Activated T-cell treated with anti-CD3 and anti-CD28 coated beads, Interleukin-2, amount 50 U/mL, for 1 hour (primary cell): ENCODE results near the gene NFIX.

Experiments
- DNase-seq: peaks from one replicate; pipeline ENCODE4 v3.0.0-alpha.2; 2020

Gene NFIX

DNA sequence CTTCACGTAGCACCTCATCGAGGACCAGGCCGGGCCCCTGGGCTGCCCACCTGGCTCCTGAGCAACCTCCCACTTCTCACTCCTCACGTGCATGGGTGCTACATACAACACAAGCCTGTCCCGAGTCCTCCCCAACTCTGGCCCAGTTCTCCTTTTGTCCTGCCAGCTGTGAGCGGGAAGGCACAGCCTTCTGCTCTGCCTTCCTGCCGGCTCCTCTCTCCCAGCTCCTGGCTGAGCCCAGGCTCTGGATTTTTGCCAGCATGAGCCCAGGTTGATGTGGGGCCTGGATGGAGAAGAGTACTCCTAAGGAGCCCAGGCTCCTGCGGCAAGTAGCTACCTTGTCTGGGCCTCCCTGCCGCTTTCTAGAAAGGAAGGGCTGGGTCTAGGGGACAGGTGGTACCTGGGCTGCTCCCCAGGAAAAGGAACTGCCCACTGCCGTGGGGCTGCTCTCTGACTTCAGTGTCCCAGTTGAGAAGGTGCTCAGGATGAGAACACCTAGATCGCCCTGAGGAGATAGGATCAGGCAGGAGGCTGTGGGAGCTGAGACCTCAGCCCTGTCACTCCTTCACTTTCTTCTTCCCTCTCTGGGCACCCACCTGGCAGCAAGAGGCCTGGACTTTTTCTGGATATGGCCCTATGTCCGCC, 83.7 kb downstream of the NFIX start:
- no peak for DNase-seq

DNA sequence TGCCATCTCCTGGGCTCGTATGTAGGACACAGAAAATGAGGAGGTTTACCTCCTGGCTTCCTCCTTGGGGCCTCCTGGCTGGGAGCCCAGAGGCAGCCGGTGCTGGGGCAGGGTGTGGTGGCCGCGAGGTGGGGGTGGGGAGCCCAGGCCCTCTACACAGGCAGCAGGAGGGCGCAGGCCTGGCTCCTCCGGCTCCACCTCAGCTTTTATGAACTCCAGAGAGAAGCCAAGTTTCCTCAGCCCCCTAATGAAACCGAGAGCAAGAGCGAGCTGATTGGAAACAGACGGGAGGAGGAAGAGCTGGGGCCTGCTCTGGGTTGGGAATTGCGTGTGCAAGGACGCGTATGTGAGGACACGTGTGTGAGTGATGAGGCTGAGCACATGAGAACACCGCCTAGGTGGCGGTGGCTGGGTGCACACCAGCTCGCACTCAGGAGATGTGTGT, 84.3 kb downstream of the NFIX start:
- DNase-seq = no peak

DNA sequence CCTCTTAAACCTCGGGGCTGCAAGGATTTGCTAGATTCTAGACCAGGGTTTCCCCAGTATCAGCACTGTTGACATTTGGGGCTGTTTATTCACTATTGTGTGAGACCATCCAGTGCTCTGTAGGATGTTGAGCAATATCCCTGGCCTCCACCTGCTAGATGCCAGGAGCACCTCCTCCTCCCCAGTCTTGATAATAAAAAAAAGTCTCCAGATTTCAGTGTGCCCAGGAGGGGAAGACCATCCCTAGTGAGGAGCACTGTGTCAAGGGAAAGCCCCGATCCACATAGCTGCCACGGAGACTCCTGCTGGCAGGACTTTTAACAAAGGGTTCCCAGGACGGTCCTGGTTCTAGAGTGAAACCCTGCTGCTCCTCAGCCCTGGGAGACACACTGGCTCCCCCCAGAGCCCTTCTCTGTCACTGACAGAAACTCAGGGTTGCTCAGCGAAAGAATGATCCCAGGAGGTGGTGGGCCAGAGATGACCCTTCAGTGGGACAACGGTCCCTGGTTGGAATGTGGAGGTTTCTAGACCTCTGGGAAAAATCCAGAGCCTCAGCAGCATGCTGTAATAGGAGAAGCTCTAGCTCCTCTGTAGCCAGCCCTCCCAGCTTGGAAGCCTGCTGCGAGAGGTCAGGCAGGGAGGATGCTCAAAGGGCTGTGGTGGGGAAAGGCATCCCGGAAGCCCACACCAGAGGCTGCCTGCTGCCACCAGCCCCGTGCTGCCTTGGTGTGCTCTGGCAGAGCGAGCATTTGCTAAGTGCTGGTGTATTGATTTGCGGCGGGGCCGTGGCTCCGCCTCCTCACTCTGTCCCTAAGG, 87.1 kb downstream of the NFIX start:
- DNase-seq = no peak

GRCh38 chr19:13083008-13083404, 87.7 kb downstream of the NFIX start:
- DNase-seq = no peak

GRCh38 chr19:13083627-13084026, 88.4 kb downstream of the NFIX start:
- no peak for DNase-seq

- DNase-seq = no peak
Observed at GRCh38 chr19:13085666-13086065, 90.4 kb downstream of the NFIX start.

DNA sequence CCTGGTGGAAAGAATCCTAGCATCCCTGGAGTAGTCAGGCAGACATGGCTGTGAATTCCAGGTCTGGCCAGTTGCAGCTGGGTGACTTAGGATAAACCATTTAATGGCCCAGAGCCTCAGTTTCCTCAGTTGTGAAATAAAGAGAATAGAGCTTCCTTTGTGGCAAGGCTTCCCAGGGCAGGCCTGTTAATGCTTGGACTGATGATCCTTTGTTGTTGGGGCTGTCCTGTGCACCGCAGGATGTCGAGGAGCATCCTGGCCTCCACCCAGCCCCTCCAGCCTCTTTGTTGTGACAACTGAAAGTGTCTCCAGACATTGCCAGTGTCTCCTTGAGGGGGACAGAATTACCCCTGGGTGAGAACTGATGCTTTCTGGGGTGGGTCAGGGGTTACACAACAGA, 91.1 kb downstream of the NFIX start:
- DNase-seq = no peak

- DNase-seq = no peak
Observed at GRCh38 chr19:13087295-13087694, 92.0 kb downstream of the NFIX start.

- no peak for DNase-seq
Observed at GRCh38 chr19:13087795-13088537, 92.7 kb downstream of the NFIX start.

GRCh38 chr19:13089139-13089856, 94.0 kb downstream of the NFIX start:
- DNase-seq = peak; percentile 39

- DNase-seq = no peak
Observed at GRCh38 chr19:13089857-13090507, 94.7 kb downstream of the NFIX start.

DNA sequence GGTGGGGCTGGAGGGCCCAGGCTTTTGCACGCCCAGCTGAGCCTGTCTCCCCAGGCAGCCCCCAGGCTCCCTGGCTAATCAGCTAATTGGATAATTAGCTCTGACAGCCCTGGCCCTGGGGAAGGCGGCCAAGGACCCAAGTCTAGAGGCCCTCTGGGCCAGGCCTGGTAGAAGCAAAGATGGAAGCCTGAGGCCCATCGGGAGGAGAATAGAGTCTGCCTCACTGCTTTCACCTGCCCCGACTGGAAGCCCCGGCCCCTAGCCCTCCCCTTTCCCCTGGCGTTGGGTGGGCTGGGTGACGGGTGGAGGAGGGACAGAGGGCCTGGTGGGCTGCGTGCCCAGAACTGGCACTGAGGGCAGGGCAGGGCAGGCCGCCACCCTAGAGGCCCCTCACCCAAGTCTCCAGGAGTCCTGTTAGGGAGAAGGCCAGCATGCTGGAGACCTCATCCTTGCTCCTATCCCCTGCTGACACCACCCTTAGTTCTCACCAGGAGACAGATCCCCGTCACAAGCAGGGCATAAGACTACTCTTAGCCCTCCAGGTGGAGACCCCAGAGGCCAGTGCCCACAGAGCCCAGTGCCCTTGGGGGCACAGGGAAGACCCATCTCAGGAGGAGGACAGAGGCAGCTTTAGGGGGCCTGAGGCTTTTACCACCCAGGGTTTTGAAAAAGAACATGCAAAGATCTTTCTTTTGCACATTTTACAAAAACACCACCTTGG, 95.4 kb downstream of the NFIX start:
- DNase-seq = no peak

- no peak for DNase-seq
Observed at GRCh38 chr19:13091400-13092157, 96.3 kb downstream of the NFIX start.

- no peak for DNase-seq
Observed at GRCh38 chr19:13092158-13092543, 96.9 kb downstream of the NFIX start.

- no peak for DNase-seq
Observed at GRCh38 chr19:13092606-13093235, 97.4 kb downstream of the NFIX start.

GRCh38 chr19:13093407-13094105, 98.3 kb downstream of the NFIX start:
- peak; percentile 81 for DNase-seq

DNA sequence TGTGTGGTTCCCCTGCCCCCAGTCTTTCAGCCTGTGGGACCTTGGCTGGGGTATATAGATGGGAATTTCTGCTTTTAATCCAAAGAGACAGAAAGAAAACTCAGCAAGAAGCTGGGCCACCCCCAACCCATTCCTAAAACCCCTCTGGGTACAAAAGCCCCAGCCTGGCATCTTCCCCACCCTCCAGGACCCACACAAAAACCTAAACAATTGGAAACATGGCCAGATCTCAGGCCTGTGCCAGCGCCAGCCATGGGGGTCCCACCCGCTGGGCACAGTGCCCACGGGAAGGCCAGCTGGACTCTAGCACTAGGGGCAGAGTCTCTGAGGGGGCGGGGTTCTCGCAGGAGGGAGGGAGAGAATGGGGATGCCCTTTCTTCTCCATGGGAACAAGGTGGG, 98.8 kb downstream of the NFIX start:
- no peak for DNase-seq

DNA sequence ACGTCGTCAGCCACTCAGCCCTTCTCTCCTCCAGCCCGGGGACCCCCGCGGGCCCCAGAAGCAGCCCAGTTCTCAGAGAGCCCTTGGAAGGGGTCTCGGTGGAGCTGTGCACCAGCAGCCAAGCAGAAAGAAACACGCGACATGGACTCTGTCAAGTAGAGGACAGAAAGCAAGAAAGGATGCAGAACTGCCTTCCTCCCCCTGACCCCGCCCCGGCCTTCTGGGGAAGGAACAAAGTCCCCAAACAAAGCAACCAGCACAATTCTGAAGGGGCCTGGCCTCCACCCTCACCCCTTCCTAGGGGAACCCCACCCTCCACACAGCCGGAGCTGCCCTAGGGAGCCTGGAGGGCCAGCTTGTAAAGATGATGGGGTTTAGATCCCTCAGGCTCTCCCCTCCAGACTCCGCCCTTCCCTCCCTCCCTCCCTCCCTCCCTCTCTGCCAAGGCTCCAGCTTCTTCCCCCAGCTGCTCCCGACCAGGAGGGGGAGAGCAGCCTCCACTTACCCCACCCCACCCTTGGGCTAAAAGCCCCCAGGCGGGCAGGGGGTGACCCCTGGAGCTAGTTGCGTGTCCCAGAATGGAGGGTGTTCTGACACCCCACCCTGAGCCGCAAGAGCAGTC, 99.6 kb downstream of the NFIX start:
- peak; percentile 31 for DNase-seq

GRCh38 chr19:13095393-13095784, 100.1 kb downstream of the NFIX start:
- peak; percentile 38 for DNase-seq
